ENCODE measurements around the gene CDC42. TPM values are rescaled to one million over a fixed set of nuclear protein-coding genes. Genes with fewer than 3 reads are reported as not detected.

CDC42 gene
- total RNA-seq, 1 donor from 2014 or later = 71.5 TPM

- H3K4me1 ChIP-seq (ENCODE audit: control insufficient read depth in 3 of 3, insufficient read depth in 3 of 3, low read length in 3 of 3) = peaks cover 48 to 55% (median 52%) of the 10 kb centered on the region in 3 donors
- H3K27ac ChIP-seq (ENCODE audit: low read depth, low read length) = no peak overlapping the region
These were observed 12.4 kb downstream of the CDC42 start for GRCh38 chr1:22064751-22065402.

GRCh38 chr1:22071511-22071910, 19.0 kb downstream of the CDC42 start:
- no peak overlapping the region for H3K4me3 ChIP-seq (ENCODE audit: low read length in 3 of 3)
- H3K9me3 ChIP-seq (ENCODE audit: control insufficient read depth in 3 of 3, low read length in 3 of 3) = no peaks in the 10 kb centered on the region
- no peaks in the 10 kb centered on the region for H3K27me3 ChIP-seq (ENCODE audit: control insufficient read depth in 3 of 3, insufficient read depth in 3 of 3, low read length in 3 of 3)
- no peak overlapping the region for H3K9ac ChIP-seq (ENCODE audit: low read depth in 1 of 3, low read length in 3 of 3)
- H3K36me3 ChIP-seq (ENCODE audit: control insufficient read depth in 3 of 3, insufficient read depth in 3 of 3, low read length in 3 of 3) = peaks cover 0 to 3% (median 3%) of the 10 kb centered on the region in 3 donors
- peaks cover 36 to 60% (median 53%) of the 10 kb centered on the region in 3 donors for H3K4me1 ChIP-seq (ENCODE audit: control insufficient read depth in 3 of 3, insufficient read depth in 3 of 3, low read length in 3 of 3)
- H3K27ac ChIP-seq (ENCODE audit: low read depth, low read length) = no peak overlapping the region

More at GRCh38 chr1:22064751-22065402, 12.4 kb downstream of the CDC42 start:
- Histone ChIP-seq H3K9ac (ENCODE audit: low read depth in 1 of 3, low read length in 3 of 3) (no peak overlapping the region), H3K27me3 (ENCODE audit: control insufficient read depth in 3 of 3, insufficient read depth in 3 of 3, low read length in 3 of 3) (no peaks in the 10 kb centered on the region), H3K36me3 (ENCODE audit: control insufficient read depth in 3 of 3, insufficient read depth in 3 of 3, low read length in 3 of 3) (peaks cover 0 to 8% (median 3%) of the 10 kb centered on the region in 3 donors), H3K9me3 (ENCODE audit: control insufficient read depth in 3 of 3, low read length in 3 of 3) (no peaks in the 10 kb centered on the region), H3K4me3 (ENCODE audit: low read length in 3 of 3) (no peak overlapping the region)

GRCh38 chr1:22074803-22075202, 22.3 kb downstream of the CDC42 start:
- H3K27ac ChIP-seq (ENCODE audit: low read depth, low read length) = no peak overlapping the region
- peaks cover 0 to 13% (median 5%) of the 10 kb centered on the region in 3 donors for H3K36me3 ChIP-seq (ENCODE audit: control insufficient read depth in 3 of 3, insufficient read depth in 3 of 3, low read length in 3 of 3)
- no peak overlapping the region for H3K4me3 ChIP-seq (ENCODE audit: low read length in 3 of 3)
- no peaks in the 10 kb centered on the region for H3K9me3 ChIP-seq (ENCODE audit: control insufficient read depth in 3 of 3, low read length in 3 of 3)
- no peaks in the 10 kb centered on the region for H3K27me3 ChIP-seq (ENCODE audit: control insufficient read depth in 3 of 3, insufficient read depth in 3 of 3, low read length in 3 of 3)
- peak overlapping the region in 1 of 3 donors; percentile 1 for H3K9ac ChIP-seq (ENCODE audit: low read depth in 1 of 3, low read length in 3 of 3)
- peaks cover 26 to 51% (median 36%) of the 10 kb centered on the region in 3 donors for H3K4me1 ChIP-seq (ENCODE audit: control insufficient read depth in 3 of 3, insufficient read depth in 3 of 3, low read length in 3 of 3)

- no peaks in the 10 kb centered on the region for H3K9me3 ChIP-seq (ENCODE audit: control insufficient read depth in 3 of 3, low read length in 3 of 3)
- no peaks in the 10 kb centered on the region for H3K27me3 ChIP-seq (ENCODE audit: control insufficient read depth in 3 of 3, insufficient read depth in 3 of 3, low read length in 3 of 3)
- H3K27ac ChIP-seq (ENCODE audit: low read depth, low read length) = no peak overlapping the region
- peaks cover 26 to 51% (median 36%) of the 10 kb centered on the region in 3 donors for H3K4me1 ChIP-seq (ENCODE audit: control insufficient read depth in 3 of 3, insufficient read depth in 3 of 3, low read length in 3 of 3)
- no peak overlapping the region for H3K4me3 ChIP-seq (ENCODE audit: low read length in 3 of 3)
- H3K36me3 ChIP-seq (ENCODE audit: control insufficient read depth in 3 of 3, insufficient read depth in 3 of 3, low read length in 3 of 3) = peaks cover 0 to 13% (median 7%) of the 10 kb centered on the region in 3 donors
- H3K9ac ChIP-seq (ENCODE audit: low read depth in 1 of 3, low read length in 3 of 3) = no peak overlapping the region
These were observed 23.2 kb downstream of the CDC42 start for GRCh38 chr1:22075718-22076117.

GRCh38 chr1:22076346-22076745, 23.8 kb downstream of the CDC42 start:
- no peak overlapping the region for H3K4me3 ChIP-seq (ENCODE audit: low read length in 3 of 3)
- no peak overlapping the region for H3K27ac ChIP-seq (ENCODE audit: low read depth, low read length)
- H3K36me3 ChIP-seq (ENCODE audit: control insufficient read depth in 3 of 3, insufficient read depth in 3 of 3, low read length in 3 of 3) = peaks cover 0 to 14% (median 7%) of the 10 kb centered on the region in 3 donors
- peaks cover 26 to 53% (median 36%) of the 10 kb centered on the region in 3 donors for H3K4me1 ChIP-seq (ENCODE audit: control insufficient read depth in 3 of 3, insufficient read depth in 3 of 3, low read length in 3 of 3)
- H3K9ac ChIP-seq (ENCODE audit: low read depth in 1 of 3, low read length in 3 of 3) = no peak overlapping the region
- no peaks in the 10 kb centered on the region for H3K27me3 ChIP-seq (ENCODE audit: control insufficient read depth in 3 of 3, insufficient read depth in 3 of 3, low read length in 3 of 3)
- no peaks in the 10 kb centered on the region for H3K9me3 ChIP-seq (ENCODE audit: control insufficient read depth in 3 of 3, low read length in 3 of 3)

GRCh38 chr1:22077728-22078127, 25.2 kb downstream of the CDC42 start:
- H3K36me3 ChIP-seq (ENCODE audit: control insufficient read depth in 3 of 3, insufficient read depth in 3 of 3, low read length in 3 of 3) = peaks cover 0 to 21% (median 12%) of the 10 kb centered on the region in 3 donors
- H3K9me3 ChIP-seq (ENCODE audit: control insufficient read depth in 3 of 3, low read length in 3 of 3) = no peaks in the 10 kb centered on the region
- H3K4me3 ChIP-seq (ENCODE audit: low read length in 3 of 3) = no peak overlapping the region
- H3K4me1 ChIP-seq (ENCODE audit: control insufficient read depth in 3 of 3, insufficient read depth in 3 of 3, low read length in 3 of 3) = peaks cover 17 to 49% (median 25%) of the 10 kb centered on the region in 3 donors
- H3K9ac ChIP-seq (ENCODE audit: low read depth in 1 of 3, low read length in 3 of 3) = no peak overlapping the region
- no peaks in the 10 kb centered on the region for H3K27me3 ChIP-seq (ENCODE audit: control insufficient read depth in 3 of 3, insufficient read depth in 3 of 3, low read length in 3 of 3)
- no peak overlapping the region for H3K27ac ChIP-seq (ENCODE audit: low read depth, low read length)

- Histone ChIP-seq H3K9me3 (ENCODE audit: control insufficient read depth in 3 of 3, low read length in 3 of 3) (no peaks in the 10 kb centered on the region), H3K4me1 (ENCODE audit: control insufficient read depth in 3 of 3, insufficient read depth in 3 of 3, low read length in 3 of 3) (peaks cover 15 to 46% (median 25%) of the 10 kb centered on the region in 3 donors), H3K27ac (ENCODE audit: low read depth, low read length) (no peak overlapping the region), H3K27me3 (ENCODE audit: control insufficient read depth in 3 of 3, insufficient read depth in 3 of 3, low read length in 3 of 3) (no peaks in the 10 kb centered on the region), H3K9ac (ENCODE audit: low read depth in 1 of 3, low read length in 3 of 3) (no peak overlapping the region), H3K4me3 (ENCODE audit: low read length in 3 of 3) (no peak overlapping the region), H3K36me3 (ENCODE audit: control insufficient read depth in 3 of 3, insufficient read depth in 3 of 3, low read length in 3 of 3) (peaks cover 0 to 21% (median 12%) of the 10 kb centered on the region in 3 donors)
These were observed 25.6 kb downstream of the CDC42 start for GRCh38 chr1:22078133-22078532.

- Histone ChIP-seq H3K4me3 (ENCODE audit: low read length in 3 of 3) (no peak overlapping the region), H3K27me3 (ENCODE audit: control insufficient read depth in 3 of 3, insufficient read depth in 3 of 3, low read length in 3 of 3) (no peaks in the 10 kb centered on the region), H3K4me1 (ENCODE audit: control insufficient read depth in 3 of 3, insufficient read depth in 3 of 3, low read length in 3 of 3) (peaks cover 7 to 29% (median 13%) of the 10 kb centered on the region in 3 donors), H3K36me3 (ENCODE audit: control insufficient read depth in 3 of 3, insufficient read depth in 3 of 3, low read length in 3 of 3) (peaks cover 0 to 21% (median 12%) of the 10 kb centered on the region in 3 donors), H3K9me3 (ENCODE audit: control insufficient read depth in 3 of 3, low read length in 3 of 3) (no peaks in the 10 kb centered on the region), H3K9ac (ENCODE audit: low read depth in 1 of 3, low read length in 3 of 3) (no peak overlapping the region), H3K27ac (ENCODE audit: low read depth, low read length) (no peak overlapping the region)
These were observed 27.7 kb downstream of the CDC42 start for GRCh38 chr1:22080191-22080590.

GRCh38 chr1:22088331-22088730, 35.8 kb downstream of the CDC42 start:
- Histone ChIP-seq H3K27ac (ENCODE audit: low read depth, low read length) (peak overlapping the region; percentile 56), H3K27me3 (ENCODE audit: control insufficient read depth in 3 of 3, insufficient read depth in 3 of 3, low read length in 3 of 3) (no peaks in the 10 kb centered on the region), H3K9me3 (ENCODE audit: control insufficient read depth in 3 of 3, low read length in 3 of 3) (no peaks in the 10 kb centered on the region), H3K36me3 (ENCODE audit: control insufficient read depth in 3 of 3, insufficient read depth in 3 of 3, low read length in 3 of 3) (peaks cover 2 to 17% (median 12%) of the 10 kb centered on the region in 3 donors), H3K9ac (ENCODE audit: low read depth in 1 of 3, low read length in 3 of 3) (no peak overlapping the region), H3K4me3 (ENCODE audit: low read length in 3 of 3) (no peak overlapping the region), H3K4me1 (ENCODE audit: control insufficient read depth in 3 of 3, insufficient read depth in 3 of 3, low read length in 3 of 3) (peaks cover 22 to 26% (median 25%) of the 10 kb centered on the region in 3 donors)

- H3K4me3 ChIP-seq (ENCODE audit: low read length in 3 of 3) = peak overlapping the region in 2 of 3 donors; percentile 29 to 48
- H3K27me3 ChIP-seq (ENCODE audit: control insufficient read depth in 3 of 3, insufficient read depth in 3 of 3, low read length in 3 of 3) = no peaks in the 10 kb centered on the region
- no peaks in the 10 kb centered on the region for H3K9me3 ChIP-seq (ENCODE audit: control insufficient read depth in 3 of 3, low read length in 3 of 3)
- peak overlapping the region; percentile 56 for H3K27ac ChIP-seq (ENCODE audit: low read depth, low read length)
- peak overlapping the region in 2 of 3 donors; percentile 26 to 62 for H3K9ac ChIP-seq (ENCODE audit: low read depth in 1 of 3, low read length in 3 of 3)
- H3K36me3 ChIP-seq (ENCODE audit: control insufficient read depth in 3 of 3, insufficient read depth in 3 of 3, low read length in 3 of 3) = peaks cover 2 to 18% (median 18%) of the 10 kb centered on the region in 3 donors
- peaks cover 19 to 26% (median 25%) of the 10 kb centered on the region in 3 donors for H3K4me1 ChIP-seq (ENCODE audit: control insufficient read depth in 3 of 3, insufficient read depth in 3 of 3, low read length in 3 of 3)
These were observed 36.6 kb downstream of the CDC42 start for GRCh38 chr1:22089134-22089571.
